Stimulated activated CD4-positive, alpha-beta T cell treated with anti-CD3 and anti-CD28 coated beads, Interleukin-4, amount 100 ng/mL, for 48 hours (primary cell): ENCODE measurements around the gene EVA1C.
"Not testable (repeated sequence)": the region's sequence is repeated elsewhere in the genome, so short reads cannot be mapped to it uniquely, and the experiment has no call there.

Experiments used
- DNase-seq, 2 donors: peaks; one replicate each; pipeline ENCODE4 v3.0.0-alpha.2; 2020; ENCODE audit warnings: low read depth in 2 of 2

EVA1C gene

GRCh38 chr21:32390537-32391224 is 21.8 kb upstream of the EVA1C start:
- DNase-seq = not testable (repeated sequence)

- DNase-seq = no peak
These were observed 20.8 kb upstream of the EVA1C start for GRCh38 chr21:32391755-32392154.

GRCh38 chr21:32392299-32392879 is 20.1 kb upstream of the EVA1C start:
- DNase-seq = no peak

GRCh38 chr21:32392880-32393676 is 19.4 kb upstream of the EVA1C start, which contains the start of gene URB1:
TSS of gene URB1 (minus strand) at chr21:32393012. CDS start at chr21:32392910, 102 bp downstream.
- DNase-seq = peak; percentile 93 to 97

GRCh38 chr21:32393677-32394001 is 18.9 kb upstream of the EVA1C start:
- no peak for DNase-seq

- peak; percentile 29 to 49 for DNase-seq
These were observed 9.2 kb upstream of the EVA1C start for GRCh38 chr21:32403201-32403777.

- DNase-seq = no peak
These were observed 6.1 kb upstream of the EVA1C start for GRCh38 chr21:32406405-32406804.

- DNase-seq = no peak
These were observed 2.2 kb upstream of the EVA1C start for GRCh38 chr21:32410291-32410690.

- no peak for DNase-seq
These were observed 1.6 kb upstream of the EVA1C start for GRCh38 chr21:32410916-32411315.

GRCh38 chr21:32411350-32412161 is 950 bp upstream of the EVA1C start:
- peak; percentile 56 to 70 for DNase-seq

- DNase-seq = no peak
These were observed 554 bp downstream of the EVA1C start for GRCh38 chr21:32413015-32413504.

- DNase-seq = no peak
These were observed 1.4 kb downstream of the EVA1C start for GRCh38 chr21:32413697-32414578.

- no peak for DNase-seq
These were observed 2.3 kb downstream of the EVA1C start for GRCh38 chr21:32414579-32415358.

GRCh38 chr21:32415451-32416398 is 3.2 kb downstream of the EVA1C start:
- DNase-seq = no peak

GRCh38 chr21:32418146-32418545 is 5.6 kb downstream of the EVA1C start:
- DNase-seq = no peak

- no peak for DNase-seq
These were observed 9.6 kb downstream of the EVA1C start for GRCh38 chr21:32422064-32422463.

- no peak for DNase-seq
These were observed 11.0 kb downstream of the EVA1C start for GRCh38 chr21:32423320-32424190.

- no peak for DNase-seq
These were observed 11.7 kb downstream of the EVA1C start for GRCh38 chr21:32424191-32424535.
